Ishikawa (cell line): ENCODE results near the gene CHAT.

ENCODE experiments used
- CREB1 ChIP-seq: IDR thresholded peaks from 2 replicates; pipeline ENCODE4 v1.6.1; 2012; ENCODE audit warnings: low read depth
- EGR1 ChIP-seq: IDR thresholded peaks from 2 replicates; pipeline ENCODE4 v1.6.1; 2012
- EP300 ChIP-seq: IDR thresholded peaks from 2 replicates; pipeline ENCODE4 v1.6.1; 2012; ENCODE audit warnings: borderline replicate concordance
- RAD21 ChIP-seq: IDR thresholded peaks from 2 replicates; pipeline ENCODE4 v1.6.1; 2012; ENCODE audit warnings: low read depth

DNA sequence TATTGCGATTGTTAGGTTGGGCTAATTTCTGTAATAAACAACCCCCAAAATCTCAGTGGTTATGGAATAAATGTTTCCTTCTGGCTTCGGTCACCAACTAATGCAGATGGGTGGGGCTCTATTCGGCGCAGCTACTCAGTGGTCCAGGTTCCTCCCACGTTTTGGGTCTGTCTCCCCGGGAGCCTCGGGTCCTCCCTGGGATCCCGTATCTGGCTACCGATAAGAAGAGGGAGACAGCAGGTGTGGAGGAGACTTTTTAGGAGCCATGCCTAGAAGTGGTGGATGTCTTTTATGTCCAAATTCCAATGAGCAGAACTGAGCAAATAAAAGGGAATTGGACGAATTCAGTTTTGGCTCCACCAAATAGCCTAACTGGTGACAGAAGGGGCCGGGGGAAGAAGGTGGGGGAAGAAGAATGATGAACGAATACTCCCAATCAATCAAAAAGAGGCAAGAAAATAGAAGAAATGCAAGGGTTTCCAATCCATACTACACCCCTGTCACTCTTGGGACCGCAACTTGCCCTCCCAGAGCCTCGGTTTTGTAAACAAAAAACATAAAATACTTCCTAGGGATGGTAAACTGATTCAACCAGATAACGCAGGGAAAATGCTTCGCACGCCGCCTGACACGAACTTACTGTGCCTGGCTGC lies 65.1 kb downstream of the CHAT start:
- TF ChIP-seq EGR1 (no peak), EP300 (no peak), CREB1 (no peak), RAD21 (no peak)
